ENCODE results near the gene FN3KRP.

The FN3KRP gene

DNA sequence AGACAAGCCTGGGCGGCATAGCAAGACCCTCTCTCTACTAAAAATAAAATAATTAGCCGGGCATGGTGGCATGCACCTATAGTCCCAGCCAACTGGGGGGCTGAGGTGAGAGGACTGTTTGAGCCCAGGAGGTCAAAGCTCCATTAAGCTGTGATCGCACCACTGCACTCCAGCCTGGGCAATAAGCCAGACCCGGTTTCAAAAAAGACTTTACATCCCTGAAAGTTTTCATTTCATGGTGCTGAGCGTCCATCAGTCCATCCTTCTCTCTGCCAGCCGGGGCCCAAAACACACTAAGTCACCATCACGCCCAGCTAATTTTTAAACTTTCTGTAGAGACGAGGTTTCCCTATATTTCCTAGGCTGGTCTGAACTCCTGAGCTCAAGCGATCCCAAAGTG lies 28.6 kb upstream of the FN3KRP start:
- DNase-seq, result no peak

GRCh38 chr17:82689077-82689476 lies 27.4 kb upstream of the FN3KRP start:
- DNase-seq, result no peak

GRCh38 chr17:82690786-82691489 lies 25.6 kb upstream of the FN3KRP start:
- DNase-seq, result no peak

GRCh38 chr17:82691714-82692113 lies 24.8 kb upstream of the FN3KRP start:
- DNase-seq, result no peak

DNA sequence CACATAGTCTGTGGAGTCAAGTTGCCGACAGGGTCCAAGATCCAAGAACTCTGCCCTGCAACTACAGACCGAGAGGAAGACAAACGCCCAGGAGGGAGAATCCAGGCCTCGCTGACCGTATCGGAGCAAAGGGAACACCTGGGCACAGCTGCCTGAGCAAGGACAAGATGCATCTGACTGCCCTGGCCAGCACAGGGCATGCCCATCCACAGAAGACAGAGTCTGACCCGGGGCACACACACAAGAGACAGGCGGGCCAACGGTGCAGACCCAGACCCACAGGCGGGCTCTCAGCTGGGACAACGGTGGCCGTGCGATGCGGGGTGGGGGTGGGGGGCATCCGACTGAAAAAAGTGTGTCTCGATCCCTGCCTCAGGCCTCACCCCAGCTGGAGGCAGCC lies 24.2 kb upstream of the FN3KRP start:
- no peak for DNase-seq

DNA sequence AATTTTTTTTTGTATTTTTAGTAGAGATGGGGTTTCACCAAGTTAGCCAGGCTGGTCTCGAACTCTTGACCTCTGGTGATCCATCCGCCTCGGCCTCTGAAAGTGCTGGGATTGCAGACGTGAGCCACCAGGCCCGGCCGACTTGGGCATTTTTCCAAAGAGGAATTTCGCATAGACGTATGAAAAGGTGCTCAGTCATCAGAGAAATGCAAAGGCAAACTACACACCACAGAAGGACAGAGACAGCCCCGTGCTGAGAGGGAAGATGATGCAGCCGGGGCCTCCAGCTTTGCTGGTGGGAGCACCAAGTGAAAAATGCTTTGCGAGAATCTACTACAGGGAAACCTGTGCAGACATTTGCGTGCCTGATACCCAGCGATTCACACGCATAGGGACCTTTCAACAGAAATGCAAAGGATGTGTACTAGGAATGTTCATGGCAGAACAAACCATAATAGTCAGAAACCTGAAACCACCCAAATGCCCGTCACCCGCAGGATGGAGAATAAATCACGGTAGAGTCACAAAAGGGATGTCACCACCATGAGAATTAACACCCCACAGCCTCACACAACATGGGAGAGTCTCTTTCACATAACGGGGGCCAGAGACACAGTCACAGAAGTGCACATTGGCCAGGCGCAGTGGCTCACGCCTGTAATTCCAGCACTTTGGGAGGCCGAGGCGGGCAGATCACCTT lies 23.2 kb upstream of the FN3KRP start:
- DNase-seq, result no peak

DNA sequence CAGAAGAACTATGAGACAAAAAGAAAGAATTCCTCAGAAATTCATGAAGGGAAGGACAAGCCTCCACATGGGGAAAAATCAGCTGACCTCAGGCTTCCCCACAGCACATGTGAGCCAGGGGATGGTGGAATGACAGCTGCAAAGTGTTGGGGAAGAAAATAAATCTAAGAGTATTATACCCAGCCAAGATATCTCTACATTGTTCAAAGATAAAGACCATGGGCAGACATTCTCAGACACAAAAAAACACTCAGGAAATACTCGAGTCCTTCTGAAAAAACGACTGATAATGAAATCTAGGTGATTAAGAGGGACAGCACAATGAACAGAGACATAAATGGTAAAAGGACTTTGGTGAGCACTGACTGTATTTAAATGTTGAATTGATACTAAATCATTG lies 21.9 kb upstream of the FN3KRP start:
- no peak for DNase-seq

GRCh38 chr17:82696259-82696658 lies 20.2 kb upstream of the FN3KRP start:
- DNase-seq, result no peak

- no peak for DNase-seq
Observed at GRCh38 chr17:82696916-82697807, 19.3 kb upstream of the FN3KRP start.

DNA sequence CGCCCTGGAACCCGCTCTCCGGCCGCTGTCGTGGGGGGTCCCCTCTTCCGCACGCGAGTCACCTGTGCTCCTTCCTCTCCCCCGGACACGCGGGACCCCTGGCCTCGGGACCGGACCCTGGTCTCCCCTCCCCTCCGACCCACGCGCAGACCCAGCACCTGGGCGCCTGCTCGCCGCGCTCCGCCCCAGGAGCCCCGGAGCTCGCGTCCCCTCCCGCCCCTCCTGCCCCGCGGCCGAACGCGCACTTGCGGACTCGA lies 18.8 kb upstream of the FN3KRP start:
- DNase-seq, result no peak

DNA sequence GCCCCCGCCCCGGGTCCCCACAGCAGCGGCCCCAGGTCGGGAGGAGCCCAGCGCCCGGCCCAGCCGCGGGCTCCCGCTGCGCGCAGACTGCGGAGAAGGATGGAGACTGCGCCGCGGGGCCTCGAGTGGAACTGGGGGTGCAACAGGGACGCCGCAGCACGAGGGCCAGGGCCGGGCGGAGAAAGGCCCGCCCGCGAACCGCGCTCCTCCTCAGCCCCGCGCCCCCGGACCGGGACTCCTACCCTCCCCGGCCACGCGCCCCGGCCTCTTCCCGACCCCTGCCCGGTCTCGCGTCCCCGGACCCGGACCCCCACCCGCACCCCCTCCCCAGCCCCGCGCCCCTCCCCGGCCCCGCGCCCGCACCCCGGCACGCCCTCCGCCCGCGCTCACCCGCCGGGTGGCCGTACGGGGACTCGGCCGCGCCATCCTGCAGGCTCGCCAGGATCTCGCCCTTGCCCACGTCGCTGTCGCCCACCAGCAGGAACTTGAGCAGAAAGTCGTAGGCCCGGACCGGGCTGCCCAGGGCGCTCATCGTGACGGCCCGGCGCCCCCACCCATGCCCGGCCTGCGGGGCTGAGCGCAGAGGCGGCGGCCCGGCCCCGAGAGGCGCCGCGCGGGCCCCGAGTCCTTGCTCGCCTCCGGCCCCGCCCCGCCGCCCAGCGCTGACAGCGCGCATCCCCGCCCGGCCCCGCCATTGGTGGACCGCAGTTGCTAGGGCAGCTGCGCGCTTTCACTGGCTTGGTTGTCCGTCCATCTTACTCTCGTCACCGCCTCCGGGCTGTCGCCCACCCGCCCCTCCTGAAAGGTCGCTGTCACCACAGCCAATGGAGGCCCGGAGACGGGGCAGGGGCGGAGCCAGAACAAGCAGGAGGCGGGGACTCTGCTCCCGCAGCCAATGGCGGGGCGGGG lies 18.2 kb upstream of the FN3KRP start, which contains the start of gene RAB40B:
RAB40B (minus strand) TSS at position 634 of the 909 bp plus-strand sequence; CDS start at position 532, 102 bp downstream.
- peak; percentile 97 for DNase-seq

DNA sequence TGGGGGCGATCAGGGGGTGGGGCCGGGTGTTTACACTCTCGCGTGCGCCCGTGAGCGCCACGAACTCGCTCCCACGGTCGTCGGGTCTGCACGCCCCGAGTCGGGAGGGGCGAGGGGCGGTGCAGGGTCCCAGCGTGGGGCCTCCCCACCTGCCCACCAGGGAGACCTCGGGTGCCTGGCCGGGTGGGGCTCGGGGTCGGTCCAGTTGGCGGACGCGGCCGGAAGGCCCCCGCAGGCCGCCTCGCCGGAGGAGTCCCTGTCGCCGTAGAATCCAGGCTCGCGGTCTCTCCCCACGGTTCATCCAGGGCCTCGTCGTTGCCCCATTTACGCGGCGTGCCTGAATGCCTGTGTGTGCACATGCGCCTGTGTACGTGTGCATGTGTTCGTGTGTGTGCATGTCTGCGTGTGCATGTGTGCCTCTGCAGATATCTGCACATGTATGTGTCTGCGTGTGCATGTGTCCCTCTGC lies 17.5 kb upstream of the FN3KRP start:
- no peak for DNase-seq

GRCh38 chr17:82699551-82699950 lies 17.0 kb upstream of the FN3KRP start:
- no peak for DNase-seq

DNA sequence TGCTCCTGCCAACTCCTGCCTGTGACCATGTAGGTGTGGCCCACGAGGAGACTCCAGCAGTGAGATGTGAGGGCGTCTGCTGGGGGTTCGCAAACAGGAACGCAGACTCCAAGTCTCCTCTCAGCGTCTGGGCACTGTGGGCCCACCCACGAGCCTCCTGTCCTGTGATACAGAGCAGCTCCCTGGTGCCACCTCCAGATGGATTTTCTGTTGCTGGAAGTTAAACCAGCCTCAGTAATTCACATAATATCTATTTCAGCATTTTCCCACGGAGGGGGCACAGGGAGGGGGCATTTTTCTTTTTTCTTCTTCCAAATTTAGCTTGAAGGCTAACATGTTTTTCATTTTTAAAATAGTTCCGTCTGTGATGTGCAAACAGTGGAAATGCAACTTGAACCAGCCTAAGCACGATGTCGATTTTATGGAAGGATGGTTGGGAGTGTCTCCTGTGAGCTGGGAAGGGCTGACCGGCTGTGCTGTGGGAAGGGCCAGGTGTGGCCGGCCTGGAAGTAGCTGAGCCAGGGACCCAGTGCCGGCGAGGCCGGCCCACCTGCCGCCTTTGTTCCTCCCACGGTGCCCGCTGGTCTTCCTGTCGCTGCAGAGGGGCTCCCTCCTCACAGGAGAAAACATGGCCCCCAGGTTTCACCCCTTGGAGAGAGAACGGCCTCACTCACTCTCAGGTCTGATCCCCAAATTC lies 14.1 kb upstream of the FN3KRP start:
- DNase-seq, result no peak

GRCh38 chr17:82703036-82703745 lies 13.3 kb upstream of the FN3KRP start:
- DNase-seq, result no peak

DNA sequence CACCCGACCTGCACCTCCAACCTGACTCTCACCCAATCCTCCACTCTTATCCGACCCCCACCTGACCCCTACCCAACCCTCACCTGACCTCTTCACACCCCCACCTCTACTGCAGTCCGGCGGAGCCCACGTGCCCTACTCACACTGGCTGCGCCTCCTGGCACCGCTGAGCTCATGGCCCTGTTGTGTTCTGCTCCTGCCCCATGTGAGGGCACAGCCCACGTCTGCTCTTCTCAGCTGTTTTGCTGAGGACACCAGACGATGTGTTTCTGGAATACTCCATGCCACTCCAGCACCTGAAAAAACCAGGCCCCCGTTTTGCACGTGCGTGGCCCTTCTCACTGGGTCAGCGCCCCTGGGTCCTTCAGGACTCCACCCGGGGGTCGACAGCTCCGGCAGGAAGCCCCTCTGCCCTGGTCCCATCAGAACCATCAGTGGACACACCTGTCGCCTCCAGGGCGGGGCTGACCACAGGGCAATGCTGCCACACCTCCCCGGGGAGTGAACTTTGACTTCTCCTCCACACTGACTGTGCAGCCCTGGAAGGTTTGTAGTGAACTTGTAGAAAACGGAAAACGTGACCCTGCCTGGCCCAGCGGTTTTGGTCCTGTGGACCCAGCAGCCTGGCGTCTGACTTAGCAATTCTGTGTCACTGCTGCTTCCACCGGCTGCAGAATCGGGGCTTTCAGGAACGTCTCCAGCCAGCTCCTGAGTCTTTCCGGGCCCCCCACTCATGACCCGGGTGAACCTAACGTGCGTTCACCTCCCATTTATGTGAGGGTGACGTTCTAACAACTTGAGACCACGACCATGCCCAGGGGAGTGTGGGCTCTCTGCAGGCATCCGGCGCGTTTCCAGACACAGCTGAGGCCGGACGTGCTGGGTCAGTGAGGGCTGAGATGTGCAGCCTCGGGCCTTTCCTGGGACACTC lies 12.3 kb upstream of the FN3KRP start:
- no peak for DNase-seq

DNA sequence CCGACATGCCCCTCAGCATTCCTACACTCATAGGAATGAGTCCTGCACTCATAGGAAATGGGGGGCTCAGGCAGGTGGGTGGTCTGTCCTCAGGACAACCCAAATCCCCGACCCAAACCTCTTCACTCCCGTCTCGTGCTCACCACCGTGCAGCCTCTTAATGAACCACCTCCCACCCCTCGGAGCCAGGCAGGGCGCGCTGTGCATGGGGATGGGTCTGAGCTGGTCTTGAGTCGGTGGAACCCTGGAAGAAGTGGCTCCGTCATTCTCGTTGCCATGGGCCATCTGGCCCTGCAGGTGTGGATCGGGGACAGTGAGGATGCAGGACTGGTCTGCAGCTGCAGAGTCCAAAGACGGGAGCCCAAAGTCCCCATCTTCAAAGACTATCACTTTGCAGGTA lies 11.6 kb upstream of the FN3KRP start:
- DNase-seq, result no peak

DNA sequence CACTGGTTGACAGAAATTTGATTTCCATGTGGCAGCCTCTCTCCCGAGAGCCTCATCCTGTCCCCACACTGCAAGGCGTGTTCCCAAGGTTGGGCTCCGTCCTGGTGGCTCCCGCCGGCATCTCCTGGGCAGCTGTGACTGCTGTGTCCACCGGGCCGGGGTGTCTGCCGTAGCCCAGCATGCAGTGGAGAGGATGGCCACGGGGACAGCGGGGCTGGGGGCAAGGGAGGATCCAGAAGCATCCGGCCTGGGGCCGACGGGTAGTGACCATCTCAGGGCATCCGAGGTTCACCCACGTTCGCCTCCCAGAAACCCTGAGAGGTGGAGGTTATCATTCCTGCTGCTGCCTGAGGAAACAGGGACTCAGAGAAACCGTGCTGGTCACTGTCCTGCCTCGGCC lies 10.8 kb upstream of the FN3KRP start:
- no peak for DNase-seq

DNA sequence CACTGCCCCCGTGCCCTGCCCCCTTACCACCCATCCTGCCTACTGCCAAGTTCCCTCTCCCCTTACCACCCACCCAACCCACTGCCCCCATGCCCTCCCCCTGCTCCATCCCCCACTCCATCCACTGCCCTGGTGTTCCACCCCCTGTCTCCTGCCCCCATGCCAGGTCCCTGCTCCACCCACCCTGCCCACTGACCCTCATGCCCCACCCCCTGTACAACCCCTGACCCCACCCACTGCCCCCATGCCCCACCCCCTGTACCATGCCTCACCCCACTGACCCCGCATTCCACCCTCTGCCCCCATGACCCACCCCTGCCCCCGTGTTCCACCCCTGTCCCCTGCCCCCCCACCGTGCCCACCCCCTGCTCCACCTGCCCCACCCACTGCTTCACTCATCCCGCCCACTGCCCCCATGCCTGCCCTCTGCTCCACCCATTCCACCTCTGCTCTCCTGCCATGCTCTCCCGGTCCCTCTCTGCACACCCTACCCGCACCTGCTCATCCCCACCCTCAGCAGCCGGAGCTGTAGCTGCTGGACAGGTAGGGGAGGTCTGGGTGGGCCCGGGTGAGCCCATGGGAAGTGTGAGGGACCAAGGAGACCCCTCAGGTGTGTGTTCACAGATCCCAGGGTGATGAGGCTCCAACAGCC lies 7.4 kb upstream of the FN3KRP start:
- no peak for DNase-seq
